HG03066 (cell line): ENCODE measurements around the gene HS1BP3.

ENCODE experiments used
- ATAC-seq: cut with Tn5 transposase; IDR thresholded peaks from one replicate; pipeline ENCODE4 v1.9.1; 2021; ENCODE audit warnings: low read depth; ENCODE audit not compliant: unreplicated experiment

HS1BP3 gene

DNA sequence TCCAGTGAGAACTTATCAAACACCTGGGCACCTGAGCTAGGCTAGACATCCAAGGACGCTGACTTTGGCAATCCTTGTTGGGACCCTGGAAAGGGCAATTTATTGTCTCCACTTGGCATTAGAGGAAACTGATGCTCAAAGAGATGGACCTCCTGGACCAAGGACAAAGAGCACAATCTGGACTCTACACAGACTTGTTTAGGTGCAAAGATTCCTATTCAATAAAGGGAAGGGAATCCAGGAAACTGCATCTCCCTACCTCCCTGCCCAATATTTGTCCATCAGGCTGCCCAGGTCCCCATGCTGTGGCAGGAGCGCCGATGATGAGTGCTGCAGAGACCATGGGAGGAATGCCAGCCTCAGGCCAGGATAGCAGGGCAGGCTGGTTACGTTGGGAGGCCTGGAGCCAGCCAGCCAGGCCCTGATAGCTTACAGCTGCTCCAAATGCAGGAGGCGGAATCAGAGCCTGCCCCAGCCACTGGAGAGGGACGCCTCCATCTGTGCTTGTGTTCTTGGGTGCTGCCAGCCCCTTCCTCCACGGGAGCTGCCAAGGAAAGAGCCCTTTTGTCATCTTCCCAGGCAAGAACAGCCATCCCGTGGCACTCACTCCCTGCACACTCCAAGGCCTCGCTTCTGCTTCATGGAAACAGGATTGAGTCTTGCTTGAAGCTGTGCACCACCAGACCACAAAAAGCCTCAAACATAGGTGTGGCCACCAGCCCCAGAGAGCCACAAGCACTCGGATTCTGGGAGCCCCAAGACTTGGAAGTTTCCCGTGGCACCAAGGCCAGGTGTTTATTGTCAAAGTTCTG is 60.0 kb downstream of the HS1BP3 start:
- ATAC-seq = no peak

DNA sequence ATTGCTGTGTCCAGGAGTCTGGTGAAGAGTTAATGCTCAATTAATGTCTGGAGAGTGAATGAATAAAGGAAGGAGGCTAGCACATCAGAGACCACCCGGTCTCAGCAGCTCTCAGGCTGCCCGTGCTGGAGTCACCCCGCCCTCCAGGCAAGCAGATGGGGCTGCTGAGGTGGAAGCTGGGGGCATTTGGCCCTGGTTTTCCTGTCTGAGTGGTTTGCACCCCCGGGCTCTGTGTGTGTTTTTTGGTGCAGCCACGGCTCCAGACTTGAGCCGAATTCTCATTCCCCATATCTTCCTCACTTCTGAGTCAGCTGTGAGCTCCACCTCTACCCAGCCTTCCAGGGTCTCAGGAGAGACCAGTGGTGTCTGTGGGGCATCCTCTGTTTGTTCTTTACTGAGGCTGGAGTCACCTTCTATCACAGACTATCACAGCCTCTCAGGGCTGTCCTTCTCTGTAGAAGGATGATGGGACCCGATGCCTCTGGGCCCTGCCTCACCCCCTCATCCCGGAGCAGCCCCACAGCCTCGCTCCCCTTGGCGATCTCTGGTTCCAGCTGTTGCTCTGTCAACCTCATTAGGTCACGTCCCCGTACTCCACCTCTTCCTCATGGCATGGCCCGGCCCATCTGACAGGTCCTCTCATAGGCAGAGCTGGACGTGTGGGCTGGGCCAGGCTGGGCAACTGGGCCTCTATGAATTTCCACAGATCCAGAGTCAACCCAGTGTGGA is 60.8 kb downstream of the HS1BP3 start:
- ATAC-seq = no peak

DNA sequence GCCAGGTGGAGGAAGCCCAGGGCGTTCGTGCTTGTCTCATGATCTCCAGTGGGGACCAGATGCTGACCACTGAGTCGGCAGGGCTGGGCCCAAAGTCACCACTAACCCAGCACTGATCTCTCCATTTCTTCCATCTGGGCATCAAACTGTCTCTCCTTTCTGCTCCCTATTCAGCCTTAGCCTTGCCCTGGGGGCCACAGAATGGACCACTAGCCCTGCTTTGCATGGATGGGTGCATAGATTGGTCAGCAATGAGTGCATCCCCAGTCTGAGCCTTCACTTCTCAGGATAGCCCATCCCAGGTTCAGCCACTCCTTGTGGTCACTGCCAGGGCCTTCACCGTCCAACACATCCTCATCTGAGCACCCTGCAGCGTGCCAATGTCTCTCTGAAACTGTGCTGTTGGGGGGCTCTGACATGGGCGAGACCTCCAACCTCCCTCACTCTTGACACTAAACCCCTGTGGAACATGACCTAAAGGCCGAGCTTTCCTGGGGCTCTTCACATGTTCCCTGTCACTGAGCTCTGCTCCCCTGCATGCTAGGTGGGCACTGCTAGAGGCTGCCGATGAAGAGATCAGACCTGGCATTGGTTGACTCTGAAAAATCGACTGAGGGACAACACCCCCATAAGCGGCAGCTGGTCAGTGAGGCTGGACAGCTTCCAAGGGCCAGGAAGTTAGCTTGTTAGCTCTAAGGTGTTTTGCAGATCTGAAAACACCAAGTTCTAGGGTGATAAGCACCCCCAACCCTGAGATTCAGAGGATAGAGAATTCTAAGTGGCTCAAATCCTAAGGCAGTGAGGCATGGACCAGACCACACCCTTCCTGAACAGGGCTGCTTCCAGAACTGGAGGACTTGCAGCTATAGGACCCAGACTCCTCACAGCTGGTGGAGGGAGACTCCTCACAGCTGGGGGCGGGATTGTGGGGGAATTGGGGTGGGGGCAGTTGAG is 61.7 kb downstream of the HS1BP3 start:
- no peak for ATAC-seq

DNA sequence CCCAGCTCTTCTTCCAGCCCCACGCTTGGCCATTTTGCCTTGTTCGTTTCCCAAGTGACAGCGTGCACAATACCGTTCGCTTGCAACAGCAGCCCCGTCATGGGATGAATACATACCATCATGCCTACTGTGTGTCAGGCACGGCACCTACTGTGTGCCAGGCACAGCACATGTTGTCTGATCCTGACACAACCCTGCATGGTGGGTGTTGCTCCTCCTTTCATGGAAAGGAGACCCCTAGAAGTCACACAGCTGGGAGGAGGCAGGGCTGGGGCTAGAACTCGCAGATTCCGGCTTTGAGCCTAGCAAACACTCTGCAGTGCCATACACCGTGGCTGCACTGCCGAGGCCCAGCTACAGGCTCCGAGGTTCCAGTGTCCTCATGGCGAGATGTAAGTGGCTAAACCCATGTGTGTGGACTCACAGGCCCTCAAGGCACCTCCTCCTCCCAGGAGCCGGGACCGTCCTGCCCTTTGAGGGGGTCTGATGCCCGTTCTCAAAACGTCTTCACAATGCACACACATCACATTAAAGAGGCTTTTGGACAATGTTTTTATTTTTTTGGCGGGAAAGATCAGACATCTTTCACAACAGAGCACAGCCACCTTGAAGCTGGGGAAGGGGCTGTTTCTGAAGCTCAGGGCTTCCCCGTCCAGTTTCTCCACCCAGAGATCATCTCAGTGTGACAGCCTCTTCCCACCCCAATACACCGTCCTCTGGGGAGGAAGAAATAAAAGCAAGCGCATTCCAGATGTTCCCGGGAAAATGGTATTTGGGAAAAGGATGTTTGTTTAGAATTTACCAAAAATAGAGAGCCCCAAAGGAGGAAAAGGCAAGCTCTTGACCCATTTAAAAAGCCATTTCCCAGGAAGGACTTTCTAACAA is 64.9 kb downstream of the HS1BP3 start:
- ATAC-seq = no peak

DNA sequence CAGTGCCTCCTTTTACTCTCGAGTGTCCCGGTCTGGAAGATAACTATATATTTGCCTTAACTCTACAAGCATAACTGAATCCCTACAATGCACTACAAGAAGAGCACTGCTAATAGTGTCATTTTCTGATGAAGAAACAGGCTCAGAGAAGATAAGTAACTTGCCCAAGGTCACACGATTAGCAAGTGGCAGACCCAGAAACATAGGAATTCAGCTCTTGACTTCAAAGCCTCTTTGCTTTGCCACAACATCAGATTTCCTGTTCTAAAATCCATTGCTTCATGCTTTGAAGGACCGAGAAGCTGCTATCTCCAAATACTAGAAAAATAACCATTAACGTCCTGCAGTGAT is 65.6 kb downstream of the HS1BP3 start:
- no peak for ATAC-seq

DNA sequence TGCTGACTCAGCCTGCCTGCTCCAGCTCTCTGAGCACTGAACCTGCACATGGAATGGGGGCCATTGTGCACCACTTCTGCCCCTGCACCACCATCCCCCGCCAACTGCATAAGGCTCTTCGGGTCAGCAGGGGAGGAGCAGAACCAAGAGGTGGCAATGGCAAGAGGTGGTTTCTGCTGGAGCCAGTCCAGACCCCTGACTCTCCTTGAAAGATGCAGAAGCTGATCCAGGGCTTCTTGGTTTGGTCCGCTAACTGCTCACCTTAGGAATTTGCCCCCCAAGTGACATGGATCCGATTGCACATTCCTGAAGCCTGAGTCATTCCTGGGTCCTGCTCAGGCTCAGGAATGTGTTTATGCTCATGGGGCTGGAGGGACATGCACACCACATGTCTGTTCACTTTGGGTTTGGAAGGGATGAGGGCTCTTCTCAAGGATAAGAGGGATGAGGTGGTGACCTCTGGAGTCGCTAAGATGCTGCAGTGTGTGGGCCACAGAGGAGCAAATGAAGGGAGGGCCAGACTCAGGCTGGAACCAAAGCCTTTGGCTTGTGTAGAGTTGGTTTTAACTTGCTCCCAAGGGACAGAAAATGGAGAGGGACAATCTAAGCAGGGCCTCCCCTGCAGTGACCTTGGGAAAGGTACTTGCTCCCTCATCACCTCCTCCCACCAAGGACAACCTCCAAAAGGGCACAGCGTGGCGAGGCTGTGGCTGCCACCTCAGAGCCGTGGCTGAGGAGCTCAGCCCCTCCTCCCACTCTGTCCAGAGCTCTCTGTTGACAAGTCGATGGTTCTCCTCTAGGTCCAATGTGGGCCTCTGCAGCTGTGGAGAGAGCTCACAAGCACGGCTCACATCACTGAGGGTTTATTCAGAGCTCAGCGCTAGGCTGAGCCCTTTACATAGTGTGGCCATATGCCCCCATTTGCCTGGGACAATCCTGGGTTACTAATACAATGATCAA is 66.2 kb downstream of the HS1BP3 start:
- no peak for ATAC-seq

DNA sequence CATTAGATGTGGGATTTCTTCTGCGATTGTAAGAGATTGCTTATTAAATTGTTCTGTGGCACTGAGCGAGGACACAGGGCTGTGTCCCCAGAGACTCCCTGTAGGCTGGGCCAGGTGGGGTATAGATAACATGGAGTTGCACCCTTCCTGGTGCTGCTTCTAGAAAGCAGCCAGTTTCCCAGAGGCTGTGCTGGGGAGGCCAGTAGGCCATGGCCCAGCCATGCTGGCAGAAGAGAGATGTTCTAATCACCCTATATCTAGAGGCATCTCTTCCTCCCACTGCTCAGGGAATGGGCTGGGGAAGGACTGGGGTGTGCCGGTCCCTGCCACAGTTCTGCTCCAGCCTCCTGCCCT is 66.9 kb downstream of the HS1BP3 start:
- ATAC-seq = no peak

DNA sequence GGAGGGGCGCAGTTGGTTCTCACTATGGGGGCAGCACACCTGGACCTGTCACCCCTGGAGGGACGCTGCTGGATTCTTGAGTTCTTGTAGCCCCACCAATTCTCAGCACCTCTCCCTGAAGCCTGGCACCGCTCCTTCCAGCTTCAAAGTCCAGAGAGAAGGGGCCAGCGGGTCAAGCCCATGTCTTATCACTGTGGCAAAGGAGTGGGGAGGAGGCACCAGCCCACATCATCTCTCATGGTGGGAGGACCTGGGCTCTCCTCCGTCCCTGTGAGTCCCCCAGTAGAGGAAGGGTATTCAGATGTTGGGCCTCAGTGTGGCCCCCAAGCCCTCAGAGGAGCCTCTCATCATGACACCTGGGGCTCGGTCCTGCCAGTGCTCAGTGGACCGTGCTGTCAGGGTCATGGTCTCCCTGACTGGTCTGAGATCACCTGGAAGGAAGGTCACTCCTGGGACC is 67.4 kb downstream of the HS1BP3 start:
- ATAC-seq = no peak

DNA sequence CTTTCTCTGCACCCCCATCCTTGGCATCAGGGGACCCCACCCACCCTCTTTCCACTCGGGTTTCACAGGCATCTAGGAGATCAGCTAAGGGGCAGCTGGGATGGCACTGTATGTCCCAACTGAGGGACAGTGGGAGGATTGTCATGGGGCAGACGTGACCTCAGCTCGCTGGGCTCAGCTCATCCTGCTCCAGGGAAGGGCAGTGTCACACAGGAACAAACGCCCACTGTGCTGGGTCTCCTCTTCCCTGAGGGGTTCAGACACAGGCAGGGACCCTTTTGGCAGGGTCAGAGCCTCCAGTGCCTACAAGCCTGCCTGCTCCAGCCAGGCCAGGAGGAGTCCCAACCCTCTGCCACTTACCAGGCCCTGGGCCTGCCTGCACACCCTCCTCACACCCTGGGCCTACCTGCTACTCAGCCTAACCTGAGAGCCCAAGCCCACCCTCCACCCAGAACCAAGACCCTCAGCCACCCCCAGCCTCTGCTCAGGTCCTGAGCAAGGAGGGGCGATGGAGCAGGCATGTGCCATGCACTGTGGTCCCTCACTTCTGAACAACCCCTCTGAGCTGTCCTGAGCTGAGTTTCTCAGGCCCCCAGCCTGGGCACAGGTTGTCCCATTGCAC is 68.2 kb downstream of the HS1BP3 start:
- ATAC-seq = no peak

DNA sequence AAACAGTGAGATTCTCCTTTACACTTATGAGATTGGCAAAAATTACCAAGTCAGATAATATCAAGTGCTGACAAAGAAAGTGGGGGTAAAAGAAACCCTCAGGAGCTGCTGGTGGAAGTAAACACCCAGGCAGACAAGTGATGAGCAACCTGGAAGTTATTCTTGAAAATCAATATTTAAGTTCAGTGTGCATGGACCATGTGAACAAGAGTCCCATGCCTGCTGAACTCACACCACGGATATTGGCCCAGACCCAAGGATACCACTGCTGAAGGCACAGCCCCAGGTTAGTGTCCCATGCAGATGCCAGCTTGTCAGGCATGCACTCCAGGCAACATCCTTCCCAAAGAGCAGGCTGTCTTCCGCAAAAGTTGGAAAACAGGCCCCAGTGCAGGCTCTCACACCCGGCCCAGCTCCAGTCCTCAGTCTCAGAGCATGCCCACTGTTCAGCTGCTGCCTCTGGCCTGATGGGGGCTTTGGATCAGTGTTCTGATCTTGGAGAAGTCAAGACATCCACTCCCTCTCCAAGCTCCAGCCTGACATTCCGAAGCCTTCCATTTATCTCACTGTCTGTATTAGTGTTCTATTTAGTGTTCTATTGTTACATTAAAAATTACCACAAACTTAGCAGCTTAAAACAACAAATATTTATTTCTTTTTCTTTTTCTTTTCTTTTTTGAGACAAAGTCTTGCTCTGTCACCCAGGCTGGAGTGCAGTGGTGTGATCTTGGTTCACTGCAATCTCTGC is 70.0 kb downstream of the HS1BP3 start:
- no peak for ATAC-seq

DNA sequence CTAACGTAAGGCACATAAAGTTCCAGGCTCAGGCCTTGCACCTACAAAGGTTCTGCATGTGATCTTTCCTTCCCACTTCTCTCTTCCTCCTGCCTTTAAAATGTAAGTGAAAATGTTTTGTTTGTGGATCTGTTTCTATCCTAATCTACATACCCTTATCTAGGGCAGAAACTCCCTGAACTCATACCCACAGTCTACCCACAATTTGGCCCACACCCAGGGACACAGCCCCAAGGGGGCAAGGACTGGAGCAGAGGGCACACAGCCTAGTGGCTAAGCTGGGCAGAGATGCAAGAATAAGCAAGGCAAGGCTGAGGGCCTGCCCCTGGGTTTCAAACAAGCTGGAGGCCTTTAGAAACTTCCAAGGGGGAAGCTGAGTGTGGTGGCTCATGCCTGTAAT is 71.0 kb downstream of the HS1BP3 start:
- no peak for ATAC-seq

DNA sequence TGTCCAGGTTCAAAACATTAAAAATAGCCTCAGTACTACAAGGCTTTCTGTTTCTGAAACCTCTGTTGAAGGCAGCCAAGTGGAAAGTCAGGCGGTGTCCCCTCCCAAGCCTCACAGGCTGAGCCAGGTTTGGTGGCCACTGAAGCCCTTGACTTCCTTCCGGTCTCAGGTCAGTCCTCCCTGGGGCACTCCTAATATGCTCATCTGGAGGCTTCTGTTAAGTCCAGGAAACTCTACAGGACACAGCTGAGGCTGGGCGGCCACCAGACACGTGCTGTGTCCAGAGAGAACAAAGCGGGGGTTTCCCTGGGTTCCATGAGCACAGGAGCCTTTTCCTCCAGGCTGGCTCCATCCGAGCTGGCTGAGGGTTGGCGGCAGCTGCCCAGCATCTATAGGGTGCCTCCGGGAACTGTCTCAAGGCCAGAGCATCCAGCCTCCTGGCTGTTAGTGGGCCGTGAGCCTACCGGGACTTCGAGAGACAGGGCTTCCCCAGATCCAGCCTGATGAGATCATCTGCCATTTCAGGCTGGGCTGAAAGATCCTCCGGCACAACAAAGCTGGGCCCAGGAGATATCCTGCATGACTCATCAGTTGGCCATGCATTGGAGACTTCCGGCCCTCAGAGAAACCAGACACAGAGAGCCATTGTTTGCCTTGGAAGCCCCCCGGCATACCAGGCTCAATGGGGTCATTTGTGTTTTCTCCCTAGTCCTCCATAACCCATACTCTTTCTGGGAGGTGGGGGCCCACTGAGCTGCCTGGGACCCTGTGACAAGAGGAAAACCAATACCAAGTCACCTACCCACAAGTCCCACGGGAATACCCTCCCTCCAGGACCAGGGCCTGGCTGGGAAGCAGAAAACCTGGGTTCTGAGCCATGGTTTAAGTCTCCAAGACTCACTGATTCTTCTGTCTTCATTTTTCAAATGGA is 71.7 kb downstream of the HS1BP3 start:
- ATAC-seq = peak; percentile 79

DNA sequence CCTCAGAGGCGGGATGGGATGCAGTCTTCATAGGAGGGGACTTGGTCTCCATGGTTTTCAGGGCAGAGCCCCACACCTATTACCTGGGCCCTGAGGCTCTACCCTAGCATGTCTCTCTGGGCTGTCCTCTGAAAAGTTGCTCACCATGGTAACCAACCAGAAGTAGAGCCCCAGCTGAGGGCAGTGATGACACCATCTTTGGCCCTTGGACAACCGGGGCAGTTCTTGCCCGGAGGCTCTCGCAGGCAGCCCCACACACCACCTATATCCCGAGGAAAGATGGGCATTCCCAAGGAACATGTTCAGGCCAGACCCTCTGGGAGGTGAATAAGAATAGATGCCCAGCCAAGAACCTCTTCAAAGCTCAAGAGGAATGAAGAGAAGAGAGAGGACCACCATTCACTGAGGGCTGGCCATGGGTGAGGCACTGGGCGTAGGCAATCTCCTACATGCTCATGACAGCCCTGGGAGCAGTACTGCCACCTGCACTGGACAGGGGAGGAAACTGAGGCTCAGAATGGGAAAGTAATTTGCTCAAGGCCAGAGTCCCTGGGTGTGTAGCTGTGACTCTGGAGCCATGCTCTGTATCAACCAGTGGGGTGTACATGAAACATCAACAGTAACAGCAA is 72.5 kb downstream of the HS1BP3 start:
- ATAC-seq = no peak

DNA sequence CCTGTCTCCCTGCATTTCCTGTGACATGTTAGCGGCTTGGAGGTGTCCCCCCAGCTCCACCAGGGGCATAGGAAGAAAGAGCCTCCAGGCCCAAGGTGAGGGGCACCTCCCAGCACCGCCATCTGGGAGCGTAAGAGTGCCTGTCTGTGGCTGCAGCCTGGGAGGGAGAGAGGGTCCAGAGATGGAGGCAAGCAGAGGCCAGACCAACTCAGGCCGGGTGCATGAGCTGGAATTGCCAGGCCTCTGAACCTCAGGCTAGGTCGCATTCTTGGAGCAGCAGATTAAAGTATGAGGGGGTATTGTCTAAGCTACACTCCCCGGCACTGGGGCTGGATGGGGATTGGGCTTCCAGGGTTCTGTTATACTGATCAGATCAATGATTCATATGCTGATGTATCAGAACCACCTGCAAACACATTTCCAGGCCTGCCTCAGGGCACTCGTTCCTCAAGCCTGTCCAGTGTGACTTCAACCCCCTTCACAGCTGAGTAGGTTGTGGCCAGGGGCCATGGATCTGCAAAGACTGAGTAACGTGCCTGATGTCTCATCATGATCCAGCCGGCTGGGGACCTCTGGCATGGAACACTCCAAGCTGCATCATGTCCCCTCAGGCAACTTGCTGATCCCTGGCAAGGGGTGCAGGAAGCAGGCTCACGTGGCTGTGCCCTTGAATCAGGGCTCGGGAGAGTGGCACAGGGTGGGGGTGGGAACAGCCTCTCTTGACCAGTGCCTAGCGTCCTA is 73.2 kb downstream of the HS1BP3 start:
- ATAC-seq = no peak

DNA sequence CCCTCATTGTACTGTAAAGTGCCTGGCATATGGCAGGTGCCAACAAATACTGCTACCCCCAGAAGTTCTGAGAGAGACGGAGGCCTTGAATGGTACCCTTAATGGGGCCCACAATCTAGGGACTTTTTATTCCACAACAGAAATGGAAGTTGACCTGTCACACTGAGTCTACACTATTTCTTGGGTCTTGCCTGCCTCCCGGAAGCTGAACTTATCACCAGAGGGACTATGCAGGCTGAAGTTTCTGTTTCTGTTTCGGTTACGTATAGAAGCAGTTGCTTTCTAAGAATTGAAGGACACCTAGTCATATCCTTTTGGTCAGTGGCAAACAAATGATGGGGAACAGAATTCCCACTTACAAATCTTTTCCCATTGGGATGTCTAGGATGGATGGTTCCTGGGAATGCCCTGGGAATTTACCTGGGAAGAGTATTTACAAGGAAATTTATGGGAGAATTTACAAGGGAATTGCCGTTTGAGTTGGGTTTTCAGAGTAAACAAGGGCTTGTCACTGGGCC is 74.2 kb downstream of the HS1BP3 start:
- ATAC-seq = peak; percentile 75
